RWPE1 (cell line): ENCODE measurements around the gene RBL2.

Experiments used
- CTCF ChIA-PET: fragments of 350-600 bp; sonication (Branson Sonifier 250); formaldehyde crosslinking; extraction: SDS; loops from one replicate; lab custom pipeline; 2021; lab: Yijun Ruan, JAX
- POLR2A ChIA-PET: fragments of 400-600 bp; formaldehyde crosslinking; extraction: SDS; loops from one replicate; lab custom pipeline; 2020; ENCODE audit warnings: antibody characterized with exemption; ENCODE audit not compliant: low non-redundant PET; lab: Yijun Ruan, JAX
- DNase-seq: peaks from one replicate; pipeline ENCODE4 v3.0.0; 2012; ENCODE audit warnings: low spot score
- H3K27ac ChIP-seq: fragments of 450-650 bp; 2 replicates; pipeline ENCODE4 v1.5.1; 2017
- CTCF ChIP-seq: fragments of 450-650 bp; conservative IDR thresholded peaks from 2 replicates; pipeline ENCODE4 v1.5.1; 2017; ENCODE audit warnings: low read depth, mild to moderate bottlenecking

RBL2 gene

GRCh38 chr16:53446090-53446489, 11.8 kb downstream of the RBL2 start:
- ChIA-PET POLR2A (no interaction called here), CTCF (interaction anchor here (0.6 kb wide), 1 partner anchor 367 kb away, joined by 3 read pairs; no protein-coding TSS in a partner anchor)
- no peak for DNase-seq
- no peak for TF ChIP-seq CTCF
- no peak overlapping the region for H3K27ac ChIP-seq

GRCh38 chr16:53449816-53450517, 15.7 kb downstream of the RBL2 start:
- ChIA-PET POLR2A (no interaction called here), CTCF (no interaction called here)
- no peak for DNase-seq
- no peak overlapping the region for H3K27ac ChIP-seq
- TF ChIP-seq CTCF = no peak

- no peak overlapping the region for H3K27ac ChIP-seq
- ChIA-PET POLR2A (no interaction called here), CTCF (interaction anchor here (0.7 kb wide), 1 partner anchor 36 kb away, joined by 3 read pairs; no protein-coding TSS in a partner anchor)
- no peak for TF ChIP-seq CTCF
- no peak for DNase-seq
These were observed 19.7 kb downstream of the RBL2 start for GRCh38 chr16:53453928-53454327.

- no peak for TF ChIP-seq CTCF
- DNase-seq = no peak
- ChIA-PET CTCF (interaction anchor here (0.6 kb wide), 1 partner anchor 1093 kb away, joined by 4 read pairs; no protein-coding TSS in a partner anchor), POLR2A (no interaction called here)
- H3K27ac ChIP-seq = no peak overlapping the region
These were observed 22.4 kb downstream of the RBL2 start for GRCh38 chr16:53456625-53457024.

- CTCF ChIA-PET = no interaction called here
- no peak for DNase-seq
- POLR2A ChIA-PET = no interaction called here
- TF ChIP-seq CTCF = no peak
- no peak overlapping the region for H3K27ac ChIP-seq
These were observed 23.4 kb downstream of the RBL2 start for GRCh38 chr16:53457670-53458069.

GRCh38 chr16:53458635-53459034, 24.4 kb downstream of the RBL2 start:
- H3K27ac ChIP-seq = no peak overlapping the region
- CTCF ChIA-PET = interaction anchor here (0.6 kb wide), 1 partner anchor 1330 kb away, joined by 5 read pairs; no protein-coding TSS in a partner anchor
- TF ChIP-seq CTCF = no peak
- no peak for DNase-seq
- POLR2A ChIA-PET = no interaction called here
